GM18505 (cell line): ENCODE measurements around the gene SERPING1.
"Not testable (repeated sequence)": the region's sequence is repeated elsewhere in the genome, so short reads cannot be mapped to it uniquely, and the experiment has no call there.

ENCODE experiments used
- ATAC-seq: cut with Tn5 transposase; IDR thresholded peaks from one replicate; pipeline ENCODE4 v1.9.1; 2021; ENCODE audit not compliant: unreplicated experiment
- POLR2A ChIP-seq: IDR thresholded peaks from 4 replicates; pipeline ENCODE4 v1.6.1; 2011; ENCODE audit warnings: borderline replicate concordance; ENCODE audit not compliant: insufficient read depth, insufficient read length; ENCODE audit errors: extremely low read depth

Gene SERPING1

GRCh38 chr11:57648801-57649735 is 51.6 kb downstream of the SERPING1 start:
- no peak for ATAC-seq
- TF ChIP-seq POLR2A = no peak

GRCh38 chr11:57649826-57650738 is 52.6 kb downstream of the SERPING1 start, which contains the start of gene YPEL4:
TSS of gene YPEL4 (minus strand) at chr11:57649912. CDS start at chr11:57647107, 2,805 bp downstream.
- ATAC-seq = no peak

GRCh38 chr11:57650739-57651090 is 53.2 kb downstream of the SERPING1 start:
- ATAC-seq = no peak
- TF ChIP-seq POLR2A = no peak

More at GRCh38 chr11:57649826-57650738, 52.6 kb downstream of the SERPING1 start, which contains the start of gene YPEL4:
- no peak for TF ChIP-seq POLR2A

GRCh38 chr11:57651408-57651807 is 53.9 kb downstream of the SERPING1 start:
- no peak for ATAC-seq
- TF ChIP-seq POLR2A = no peak

GRCh38 chr11:57652230-57652629 is 54.7 kb downstream of the SERPING1 start:
- not testable (repeated sequence) for ATAC-seq

GRCh38 chr11:57652662-57653061 is 55.2 kb downstream of the SERPING1 start:
- TF ChIP-seq POLR2A = no peak
- no peak for ATAC-seq

- no peak for TF ChIP-seq POLR2A
- no peak for ATAC-seq
Observed at GRCh38 chr11:57653163-57653562, 55.7 kb downstream of the SERPING1 start.

GRCh38 chr11:57656885-57657193 is 59.4 kb downstream of the SERPING1 start:
- TF ChIP-seq POLR2A = no peak
- ATAC-seq = no peak

- peak; percentile 81 for TF ChIP-seq POLR2A
- ATAC-seq = peak; percentile 99
Observed at GRCh38 chr11:57657194-57658022, 59.9 kb downstream of the SERPING1 start, which contains the start of gene CLP1. TSS of gene CLP1 (plus strand) at chr11:57657762. CDS start at chr11:57659477, 1,715 bp downstream.

GRCh38 chr11:57658023-57658361 is 60.5 kb downstream of the SERPING1 start:
- TF ChIP-seq POLR2A = no peak
- ATAC-seq = no peak

- TF ChIP-seq POLR2A = no peak
- no peak for ATAC-seq
Observed at GRCh38 chr11:57659669-57660068, 62.2 kb downstream of the SERPING1 start.

- ATAC-seq = no peak
- TF ChIP-seq POLR2A = no peak
Observed at GRCh38 chr11:57662893-57663292, 65.4 kb downstream of the SERPING1 start.

GRCh38 chr11:57663975-57664374 is 66.5 kb downstream of the SERPING1 start:
- no peak for ATAC-seq
- TF ChIP-seq POLR2A = no peak
